MCF 10A (cell line): Measurements from ENCODE around the gene FAM151B. TPM values are rescaled to one million over a fixed set of nuclear protein-coding genes. Genes with fewer than 3 reads are reported as not detected.

Experiments
- BruUV-seq: library from RNA; stranded (reverse); fragments of 400-500 nt; replicated peaks from 2 replicates; lab custom pipeline; 2021; lab: Mats Ljungman, UMichigan
- CTCF ChIA-PET: fragments of 300-600 bp; sonication (Branson Sonifier 250); formaldehyde crosslinking; extraction: SDS; loops from one replicate; lab custom pipeline; 2021; ENCODE audit warnings: antibody characterized with exemption, inconsistent platforms; lab: Yijun Ruan, JAX
- POLR2A ChIA-PET: fragments of 300-600, 350-650 bp; sonication (Branson Sonifier 250); formaldehyde crosslinking; extraction: SDS; loops from one replicate; lab custom pipeline; 2020; ENCODE audit warnings: antibody characterized with exemption, inconsistent platforms; lab: Yijun Ruan, JAX
- DNase-seq: peaks from one replicate; pipeline ENCODE4 v3.0.0-alpha.2; 2018; ENCODE audit not compliant: unreplicated experiment
- H3K27ac Mint-ChIP-seq: one replicate; pipeline ENCODE4 v1.8.0; 2022; ENCODE audit warnings: mild to moderate bottlenecking, low read depth, mixed read lengths; ENCODE audit not compliant: unreplicated experiment
- H3K27me3 Mint-ChIP-seq: one replicate; pipeline ENCODE4 v1.8.0; 2022; ENCODE audit warnings: mixed read lengths; ENCODE audit not compliant: insufficient read depth, unreplicated experiment
- H3K36me3 Mint-ChIP-seq: one replicate; pipeline ENCODE4 v1.8.0; 2022; ENCODE audit warnings: mild to moderate bottlenecking, moderate library complexity, mixed read lengths; ENCODE audit not compliant: insufficient read depth, unreplicated experiment
- H3K4me1 Mint-ChIP-seq: one replicate; pipeline ENCODE4 v1.8.0; 2022; ENCODE audit warnings: mixed read lengths; ENCODE audit not compliant: insufficient read depth, unreplicated experiment
- H3K4me3 Mint-ChIP-seq: one replicate; pipeline ENCODE4 v1.8.0; 2022; ENCODE audit warnings: mild to moderate bottlenecking, moderate library complexity, mixed read lengths; ENCODE audit not compliant: unreplicated experiment
- H3K9me3 Mint-ChIP-seq: one replicate; pipeline ENCODE4 v1.8.0; 2022; ENCODE audit warnings: mixed read lengths; ENCODE audit not compliant: unreplicated experiment
- intact Hi-C: fragments of 100-400 bp; cut with micrococcal nuclease; formaldehyde crosslinking; loops from 2 replicates; pipeline ENCODE4 v1.14.1; 2022
- total RNA-seq: library from RNA; stranded (reverse); gene quantifications from 2 replicates; pipeline ENCODE4 v1.2.3, GENCODE V29; 2022
- TF ChIP-seq, protein P1 (sequence below): fragments of 200-600 bp; IDR thresholded peaks from one replicate; pipeline ENCODE4 v1.8.0; 2022; ENCODE audit warnings: antibody characterized with exemption, mild to moderate bottlenecking; ENCODE audit not compliant: unreplicated experiment

FAM151B gene
- total RNA-seq, 1 experiment from 2014 or later = 1.8 TPM

- Mint-ChIP-seq H3K36me3 (no peaks in the 10 kb centered on the region), H3K27ac (no peak overlapping the region), H3K9me3 (no peaks in the 10 kb centered on the region), H3K4me3 (no peak overlapping the region), H3K4me1 (no peaks in the 10 kb centered on the region), H3K27me3 (no peaks in the 10 kb centered on the region)
- POLR2A ChIA-PET = interaction anchor here (1.0 kb wide), 1 partner anchor 8 kb away, joined by 3 read pairs; the partner anchor contains the start of gene FAM151B
- TF ChIP-seq, protein P1, sequence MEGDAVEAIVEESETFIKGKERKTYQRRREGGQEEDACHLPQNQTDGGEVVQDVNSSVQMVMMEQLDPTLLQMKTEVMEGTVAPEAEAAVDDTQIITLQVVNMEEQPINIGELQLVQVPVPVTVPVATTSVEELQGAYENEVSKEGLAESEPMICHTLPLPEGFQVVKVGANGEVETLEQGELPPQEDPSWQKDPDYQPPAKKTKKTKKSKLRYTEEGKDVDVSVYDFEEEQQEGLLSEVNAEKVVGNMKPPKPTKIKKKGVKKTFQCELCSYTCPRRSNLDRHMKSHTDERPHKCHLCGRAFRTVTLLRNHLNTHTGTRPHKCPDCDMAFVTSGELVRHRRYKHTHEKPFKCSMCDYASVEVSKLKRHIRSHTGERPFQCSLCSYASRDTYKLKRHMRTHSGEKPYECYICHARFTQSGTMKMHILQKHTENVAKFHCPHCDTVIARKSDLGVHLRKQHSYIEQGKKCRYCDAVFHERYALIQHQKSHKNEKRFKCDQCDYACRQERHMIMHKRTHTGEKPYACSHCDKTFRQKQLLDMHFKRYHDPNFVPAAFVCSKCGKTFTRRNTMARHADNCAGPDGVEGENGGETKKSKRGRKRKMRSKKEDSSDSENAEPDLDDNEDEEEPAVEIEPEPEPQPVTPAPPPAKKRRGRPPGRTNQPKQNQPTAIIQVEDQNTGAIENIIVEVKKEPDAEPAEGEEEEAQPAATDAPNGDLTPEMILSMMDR = no peak
- CTCF ChIA-PET = no interaction called here
- BruUV-seq = no TSS peak
- intact Hi-C loops = no loop called here
- DNase-seq = no peak
Measured at GRCh38 chr5:80495891-80496290, 8.0 kb downstream of the FAM151B start.

DNA sequence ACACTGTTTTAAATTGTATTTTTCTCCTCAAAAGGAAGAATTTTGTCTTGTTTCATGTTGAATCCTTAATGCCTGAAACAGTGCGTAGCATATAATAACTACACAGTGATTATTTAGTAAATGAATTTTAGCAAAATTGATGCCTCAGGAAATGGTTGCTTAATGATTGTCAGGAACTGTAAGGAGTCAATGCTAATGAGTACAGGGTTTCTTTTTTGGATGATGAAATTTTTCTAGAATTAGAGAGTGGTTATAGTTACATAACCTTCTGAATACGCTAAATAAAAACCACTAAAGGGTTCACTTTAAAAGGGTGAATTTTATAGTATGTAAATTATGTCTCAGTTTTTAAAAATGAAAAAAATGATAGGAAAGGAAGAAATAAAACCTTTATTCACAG lies 14.9 kb downstream of the FAM151B start:
- H3K4me3 Mint-ChIP-seq = no peak overlapping the region
- TF ChIP-seq, protein P1 = no peak
- ChIA-PET POLR2A (interaction anchor here (0.7 kb wide), 1 partner anchor 14 kb away, joined by 3 read pairs; no protein-coding TSS in a partner anchor), CTCF (interaction anchor here (0.6 kb wide), 2 partner anchors 36 to 186 kb away, joined by 3 read pairs; no protein-coding TSS in a partner anchor)
- intact Hi-C loops = no loop called here
- H3K4me1 Mint-ChIP-seq = no peaks in the 10 kb centered on the region
- DNase-seq = no peak
- no peak overlapping the region for H3K27ac Mint-ChIP-seq
- no peaks in the 10 kb centered on the region for H3K36me3 Mint-ChIP-seq
- no peaks in the 10 kb centered on the region for H3K9me3 Mint-ChIP-seq
- H3K27me3 Mint-ChIP-seq = no peaks in the 10 kb centered on the region
- no TSS peak for BruUV-seq

DNA sequence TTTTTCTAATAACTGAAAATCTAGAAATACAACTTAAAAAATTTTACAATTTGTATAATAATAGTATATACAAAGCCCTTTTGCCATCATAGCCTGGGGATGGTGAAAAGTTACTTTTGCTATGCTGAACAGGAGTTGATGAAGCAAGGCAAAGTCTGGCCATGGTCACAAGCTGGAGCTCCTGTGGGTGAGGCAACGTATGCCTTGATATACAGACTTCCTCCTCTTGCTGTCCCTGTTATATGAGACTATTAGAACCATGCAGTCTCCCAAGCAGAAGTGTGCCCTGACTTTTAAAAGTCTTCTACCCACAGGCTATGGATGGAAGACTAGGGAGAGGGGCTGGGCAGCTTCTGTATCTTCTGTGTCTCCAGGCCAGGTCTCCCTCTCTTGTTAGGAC lies 15.7 kb downstream of the FAM151B start:
- DNase-seq = no peak
- H3K4me3 Mint-ChIP-seq = no peak overlapping the region
- TF ChIP-seq, protein P1 = no peak
- no TSS peak for BruUV-seq
- H3K27me3 Mint-ChIP-seq = no peaks in the 10 kb centered on the region
- H3K27ac Mint-ChIP-seq = no peak overlapping the region
- intact Hi-C loops = no loop called here
- H3K4me1 Mint-ChIP-seq = no peaks in the 10 kb centered on the region
- H3K9me3 Mint-ChIP-seq = no peaks in the 10 kb centered on the region
- CTCF ChIA-PET = no interaction called here
- POLR2A ChIA-PET = interaction anchor here (0.7 kb wide), 1 partner anchor 13 kb away, joined by 3 read pairs; no protein-coding TSS in a partner anchor
- no peaks in the 10 kb centered on the region for H3K36me3 Mint-ChIP-seq

DNA sequence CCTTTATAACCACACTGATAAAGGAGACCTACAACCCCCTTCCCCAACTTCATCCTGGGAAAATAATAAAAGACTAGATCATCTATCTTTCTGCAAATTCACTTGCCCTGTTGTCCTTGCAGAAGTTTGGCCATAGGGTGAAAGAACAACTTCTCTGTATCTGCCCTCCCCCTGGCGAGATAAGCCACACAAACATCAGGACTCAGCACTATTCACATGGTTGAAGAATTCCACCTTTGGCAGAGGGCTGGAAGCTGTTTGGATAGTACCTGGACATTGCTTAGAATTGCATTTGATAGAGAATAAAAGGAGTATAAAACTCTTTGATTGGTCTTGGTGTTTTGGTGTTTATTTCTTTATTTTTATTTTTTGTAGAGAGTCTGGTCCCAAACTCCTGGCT lies 16.9 kb downstream of the FAM151B start:
- TF ChIP-seq, protein P1 = no peak
- ChIA-PET CTCF (no interaction called here), POLR2A (no interaction called here)
- Mint-ChIP-seq H3K9me3 (no peaks in the 10 kb centered on the region), H3K27me3 (no peaks in the 10 kb centered on the region), H3K4me1 (no peaks in the 10 kb centered on the region), H3K27ac (no peak overlapping the region), H3K36me3 (no peaks in the 10 kb centered on the region), H3K4me3 (no peak overlapping the region)
- no TSS peak for BruUV-seq
- intact Hi-C loops = no loop called here
- no peak for DNase-seq
